ENCODE data around the gene CHRD. TPM values are rescaled to one million over a fixed set of nuclear protein-coding genes. Genes with fewer than 3 reads are reported as not detected.

CHRD gene
- total RNA-seq (ENCODE audit: unreplicated experiment) = 47.1 TPM
- long read RNA-seq, partial matches to known transcripts = 4 of 7 reads
- long read RNA-seq, other reads (novel, unspliced or antisense) = 1 of 7 reads

DNA sequence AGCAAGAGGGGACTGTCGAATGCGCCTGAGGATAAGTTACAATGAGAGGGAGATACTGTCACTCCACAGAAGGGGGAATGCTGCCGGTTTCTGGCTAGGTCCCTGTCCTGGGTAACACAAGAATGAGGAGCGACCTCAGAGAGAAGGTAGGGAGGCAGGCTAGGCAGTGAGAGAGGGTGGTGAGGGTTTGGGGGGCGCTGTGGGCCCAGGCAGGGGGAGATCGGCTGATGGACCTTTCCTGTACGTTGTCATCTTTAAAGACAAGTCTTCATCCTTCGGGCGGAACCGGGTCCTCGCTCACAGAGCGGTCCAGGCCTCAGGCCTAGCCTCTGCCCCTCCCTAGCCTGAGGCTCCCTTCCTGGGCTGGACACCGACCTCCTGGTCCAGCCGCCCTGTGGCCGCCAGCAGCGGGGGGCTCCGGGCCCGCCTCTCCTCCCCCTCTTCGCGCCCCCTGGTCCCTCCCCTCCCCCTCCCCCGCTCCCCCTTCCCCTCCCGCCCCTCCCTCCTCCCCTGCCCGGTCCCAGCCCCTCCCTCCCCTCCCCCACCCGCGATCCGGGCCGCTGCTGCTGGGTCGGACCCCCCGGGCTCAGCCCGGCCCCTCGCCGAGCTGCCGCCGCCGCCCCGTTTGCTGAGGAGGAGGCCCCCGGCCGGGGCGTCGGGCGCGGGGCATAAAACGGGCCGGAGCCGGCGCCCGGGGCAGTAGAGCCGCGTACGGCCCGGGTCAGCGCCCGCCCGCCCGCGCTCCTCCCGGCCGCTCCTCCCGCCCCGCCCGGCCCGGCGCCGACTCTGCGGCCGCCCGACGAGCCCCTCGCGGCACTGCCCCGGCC lies at the start of gene CHRD:
CHRD (plus strand) TSS at position 697 of the 827 bp plus-strand sequence. CDS start 265 bp downstream, outside the sequence.
- H3K27me3 Mint-ChIP-seq (ENCODE audit: unreplicated experiment) = peaks cover 13% of the 10 kb centered on the region

DNA sequence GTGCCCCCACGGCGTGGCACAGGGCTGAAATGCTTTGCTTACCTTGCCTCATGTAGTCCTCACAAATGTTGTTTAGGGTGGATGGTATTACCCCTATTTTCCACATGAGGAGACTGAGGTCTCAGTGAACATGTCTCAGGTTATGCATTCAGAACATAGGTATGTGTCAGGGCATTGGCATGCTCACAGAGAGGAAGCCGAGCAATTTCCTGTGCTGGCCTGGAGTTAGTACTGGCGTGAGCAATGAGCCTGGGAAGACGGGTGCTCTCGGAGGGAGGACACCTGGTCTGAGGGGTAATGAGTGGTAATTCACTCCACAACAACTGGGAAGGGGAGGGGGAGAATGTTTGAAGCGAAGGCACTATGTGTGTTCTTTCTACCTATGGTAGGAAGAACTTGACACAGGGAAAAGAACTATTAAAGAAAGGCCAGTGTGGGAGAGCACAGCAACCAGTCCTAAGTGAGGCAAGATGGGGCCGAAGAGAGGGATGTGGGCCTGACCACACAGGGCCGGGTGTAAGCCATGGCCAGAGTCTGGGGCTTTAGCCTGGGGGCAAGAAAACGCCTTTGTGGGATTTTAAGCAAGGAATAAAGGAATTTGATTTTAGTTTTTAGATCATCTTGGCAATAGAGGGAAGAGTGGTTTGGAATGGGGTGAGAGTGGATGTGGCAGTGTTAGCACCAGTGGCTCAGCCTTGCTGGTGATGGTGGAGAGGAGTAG lies 47.3 kb upstream of the CHRD start:
- no peak overlapping the region for H3K4me3 Mint-ChIP-seq (ENCODE audit: unreplicated experiment)
- no peaks in the 10 kb centered on the region for H3K36me3 Mint-ChIP-seq (ENCODE audit: unreplicated experiment)
- TF ChIP-seq, protein P1, sequence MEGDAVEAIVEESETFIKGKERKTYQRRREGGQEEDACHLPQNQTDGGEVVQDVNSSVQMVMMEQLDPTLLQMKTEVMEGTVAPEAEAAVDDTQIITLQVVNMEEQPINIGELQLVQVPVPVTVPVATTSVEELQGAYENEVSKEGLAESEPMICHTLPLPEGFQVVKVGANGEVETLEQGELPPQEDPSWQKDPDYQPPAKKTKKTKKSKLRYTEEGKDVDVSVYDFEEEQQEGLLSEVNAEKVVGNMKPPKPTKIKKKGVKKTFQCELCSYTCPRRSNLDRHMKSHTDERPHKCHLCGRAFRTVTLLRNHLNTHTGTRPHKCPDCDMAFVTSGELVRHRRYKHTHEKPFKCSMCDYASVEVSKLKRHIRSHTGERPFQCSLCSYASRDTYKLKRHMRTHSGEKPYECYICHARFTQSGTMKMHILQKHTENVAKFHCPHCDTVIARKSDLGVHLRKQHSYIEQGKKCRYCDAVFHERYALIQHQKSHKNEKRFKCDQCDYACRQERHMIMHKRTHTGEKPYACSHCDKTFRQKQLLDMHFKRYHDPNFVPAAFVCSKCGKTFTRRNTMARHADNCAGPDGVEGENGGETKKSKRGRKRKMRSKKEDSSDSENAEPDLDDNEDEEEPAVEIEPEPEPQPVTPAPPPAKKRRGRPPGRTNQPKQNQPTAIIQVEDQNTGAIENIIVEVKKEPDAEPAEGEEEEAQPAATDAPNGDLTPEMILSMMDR (IDR thresholded peaks at IDR 0.05; ENCODE audit: partially characterized antibody, unreplicated experiment) = no peak
- peaks cover 14% of the 10 kb centered on the region for H3K27me3 Mint-ChIP-seq (ENCODE audit: unreplicated experiment)
- peaks cover 20% of the 10 kb centered on the region for H3K9me3 Mint-ChIP-seq (ENCODE audit: unreplicated experiment)
- H3K27ac Mint-ChIP-seq (ENCODE audit: unreplicated experiment) = peak overlapping the region; percentile 60
- peaks cover 12% of the 10 kb centered on the region for H3K4me1 Mint-ChIP-seq (ENCODE audit: low read depth, unreplicated experiment)
- DNase-seq = no peak

More for the DNA sequence above, at the start of gene CHRD:
- H3K9me3 Mint-ChIP-seq (ENCODE audit: unreplicated experiment) = peaks cover 11% of the 10 kb centered on the region
- peak within 1 kb of the TSS; percentile 57 for H3K27ac Mint-ChIP-seq (ENCODE audit: unreplicated experiment)
- TF ChIP-seq, protein P1 (IDR thresholded peaks at IDR 0.05; ENCODE audit: partially characterized antibody, unreplicated experiment) = no peak
- peaks cover 19% of the 10 kb centered on the region for H3K4me1 Mint-ChIP-seq (ENCODE audit: low read depth, unreplicated experiment)
- DNase-seq = peak; percentile 57
- H3K4me3 Mint-ChIP-seq (ENCODE audit: unreplicated experiment) = peak within 1 kb of the TSS; percentile 84
- no peaks in the 10 kb centered on the region for H3K36me3 Mint-ChIP-seq (ENCODE audit: unreplicated experiment)

DNA sequence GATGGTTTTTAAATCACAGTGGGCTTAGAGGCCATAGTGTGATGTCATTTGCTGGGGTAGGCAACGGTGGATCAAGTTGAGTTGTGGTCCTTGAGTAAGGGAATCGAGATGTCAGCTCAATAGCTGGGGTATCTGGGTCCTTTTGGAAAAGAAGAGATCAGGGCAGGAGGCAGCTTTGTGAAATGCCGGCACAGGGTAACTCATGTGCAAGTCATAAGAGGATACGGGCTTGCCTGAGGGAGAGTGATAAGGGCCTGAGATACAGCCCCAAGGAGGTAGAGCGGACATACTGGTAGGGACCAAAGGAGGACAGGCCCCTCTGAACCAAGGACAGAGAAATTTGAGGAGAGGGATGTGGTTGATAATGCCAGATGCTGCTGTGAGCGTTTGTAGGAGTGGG lies 46.7 kb upstream of the CHRD start:
- H3K4me3 Mint-ChIP-seq (ENCODE audit: unreplicated experiment) = no peak overlapping the region
- TF ChIP-seq, protein P1 (IDR thresholded peaks at IDR 0.05; ENCODE audit: partially characterized antibody, unreplicated experiment) = no peak
- H3K36me3 Mint-ChIP-seq (ENCODE audit: unreplicated experiment) = no peaks in the 10 kb centered on the region
- H3K4me1 Mint-ChIP-seq (ENCODE audit: low read depth, unreplicated experiment) = peaks cover 19% of the 10 kb centered on the region
- peaks cover 15% of the 10 kb centered on the region for H3K27me3 Mint-ChIP-seq (ENCODE audit: unreplicated experiment)
- peak overlapping the region; percentile 60 for H3K27ac Mint-ChIP-seq (ENCODE audit: unreplicated experiment)
- peaks cover 20% of the 10 kb centered on the region for H3K9me3 Mint-ChIP-seq (ENCODE audit: unreplicated experiment)
- DNase-seq = no peak

DNA sequence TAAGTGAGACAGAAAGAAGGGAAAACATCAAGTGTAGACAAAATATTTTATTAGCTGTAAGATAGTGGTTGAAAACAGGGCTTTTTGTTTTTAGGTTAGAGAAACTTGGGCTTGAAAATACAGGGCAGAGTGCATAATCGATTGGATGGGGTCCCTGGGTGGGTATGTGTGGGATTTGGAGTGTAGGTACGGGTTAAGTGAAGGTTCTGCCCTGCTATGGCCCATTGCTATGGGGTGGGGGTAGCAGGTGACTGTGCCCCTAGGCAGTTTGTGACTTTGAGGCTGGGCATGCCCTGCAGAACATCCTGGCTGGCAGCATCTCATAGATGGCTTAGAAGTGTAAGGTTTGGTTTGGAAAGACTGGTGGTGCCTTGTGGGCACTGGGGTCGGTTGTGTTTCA lies 46.2 kb upstream of the CHRD start:
- DNase-seq = no peak
- TF ChIP-seq, protein P1 (IDR thresholded peaks at IDR 0.05; ENCODE audit: partially characterized antibody, unreplicated experiment) = no peak
- no peak overlapping the region for H3K4me3 Mint-ChIP-seq (ENCODE audit: unreplicated experiment)
- H3K4me1 Mint-ChIP-seq (ENCODE audit: low read depth, unreplicated experiment) = peaks cover 21% of the 10 kb centered on the region
- peaks cover 13% of the 10 kb centered on the region for H3K27me3 Mint-ChIP-seq (ENCODE audit: unreplicated experiment)
- H3K9me3 Mint-ChIP-seq (ENCODE audit: unreplicated experiment) = peaks cover 18% of the 10 kb centered on the region
- no peaks in the 10 kb centered on the region for H3K36me3 Mint-ChIP-seq (ENCODE audit: unreplicated experiment)
- peak overlapping the region; percentile 60 for H3K27ac Mint-ChIP-seq (ENCODE audit: unreplicated experiment)
